WTC11 (cell line): Measurements from ENCODE around the gene PCNX1. TPM values are rescaled to one million over a fixed set of nuclear protein-coding genes. Genes with fewer than 3 reads are reported as not detected.

Experiments used
- AFF4 ChIP-seq: sonication (generic); formaldehyde crosslinking; IDR thresholded peaks from 2 replicates; pipeline ENCODE4 v1.8.1; 2023; ENCODE audit warnings: mild to moderate bottlenecking, missing genetic modification reagents, borderline replicate concordance
- ATF6 ChIP-seq: sonication (generic); formaldehyde crosslinking; IDR thresholded peaks from 2 replicates; pipeline ENCODE4 v1.8.1; 2023; ENCODE audit warnings: mild to moderate bottlenecking, missing genetic modification reagents
- CREB1 ChIP-seq: sonication (generic); formaldehyde crosslinking; IDR thresholded peaks from 2 replicates; pipeline ENCODE4 v1.8.0; 2023; ENCODE audit warnings: mild to moderate bottlenecking, missing genetic modification reagents
- E2F4 ChIP-seq: sonication (generic); formaldehyde crosslinking; IDR thresholded peaks from 2 replicates; pipeline ENCODE4 v1.8.1; 2022; ENCODE audit warnings: low read depth, mild to moderate bottlenecking, moderate library complexity, missing genetic modification reagents, borderline replicate concordance
- FOXK1 ChIP-seq: sonication (generic); formaldehyde crosslinking; IDR thresholded peaks from 2 replicates; pipeline ENCODE4 v1.8.0; 2022; ENCODE audit warnings: mild to moderate bottlenecking, moderate library complexity, missing genetic modification reagents
- JUN ChIP-seq: sonication (generic); formaldehyde crosslinking; IDR thresholded peaks from 2 replicates; pipeline ENCODE4 v1.8.0; 2023; ENCODE audit warnings: mild to moderate bottlenecking, missing genetic modification reagents
- NFE2L1 ChIP-seq: sonication (generic); formaldehyde crosslinking; IDR thresholded peaks from 2 replicates; pipeline ENCODE4 v1.8.1; 2023; ENCODE audit warnings: missing genetic modification reagents
- RORB ChIP-seq: fragments of 250-450 bp; sonication (Bioruptor Pico); IDR thresholded peaks from 2 replicates; pipeline ENCODE4 v1.9.0; 2021; ENCODE audit warnings: mild to moderate bottlenecking
- SP1 ChIP-seq: sonication (generic); formaldehyde crosslinking; conservative IDR thresholded peaks from 2 replicates; pipeline ENCODE4 v1.8.1; 2022; ENCODE audit warnings: missing genetic modification reagents
- USF2 ChIP-seq: sonication (generic); formaldehyde crosslinking; IDR thresholded peaks from 2 replicates; pipeline ENCODE4 v1.8.1; 2023; ENCODE audit warnings: mild to moderate bottlenecking, missing genetic modification reagents, moderate library complexity
- ZNF138 ChIP-seq: sonication (generic); formaldehyde crosslinking; conservative IDR thresholded peaks from 2 replicates; pipeline ENCODE4 v1.8.1; 2022; ENCODE audit warnings: mild to moderate bottlenecking, moderate library complexity, missing genetic modification reagents
- total RNA-seq: library from RNA; stranded (reverse); gene quantifications from 3 replicates; pipeline ENCODE4 v1.2.3, GENCODE V29; 2021
- TF ChIP-seq, protein P1 (sequence below): sonication (generic); formaldehyde crosslinking; IDR thresholded peaks from 2 replicates; pipeline ENCODE4 v1.8.0; 2022; ENCODE audit warnings: mild to moderate bottlenecking, missing genetic modification reagents
- TF ChIP-seq, protein P2 (sequence below): sonication (generic); formaldehyde crosslinking; conservative IDR thresholded peaks from 2 replicates; pipeline ENCODE4 v1.8.1; 2022; ENCODE audit warnings: mild to moderate bottlenecking, missing genetic modification reagents
- TF ChIP-seq, protein P3 (sequence below): fragments of 200-600 bp; IDR thresholded peaks from 2 replicates; pipeline ENCODE4 v1.8.0; 2022; ENCODE audit warnings: antibody characterized with exemption
- TF ChIP-seq, protein P4 (sequence below): sonication (generic); formaldehyde crosslinking; IDR thresholded peaks from 2 replicates; pipeline ENCODE4 v1.8.0; 2022; ENCODE audit warnings: missing genetic modification reagents

The PCNX1 gene
- total RNA-seq, 1 experiment from 2014 or later: 46.4 TPM

- TF ChIP-seq JUN (CRISPR knock-in tag): no peak
- TF ChIP-seq SP1 (CRISPR knock-in tag): no peak
- no peak for TF ChIP-seq CREB1
- TF ChIP-seq, protein P1, sequence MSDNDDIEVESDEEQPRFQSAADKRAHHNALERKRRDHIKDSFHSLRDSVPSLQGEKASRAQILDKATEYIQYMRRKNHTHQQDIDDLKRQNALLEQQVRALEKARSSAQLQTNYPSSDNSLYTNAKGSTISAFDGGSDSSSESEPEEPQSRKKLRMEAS (CRISPR knock-in tag): no peak
- TF ChIP-seq FOXK1 (CRISPR knock-in tag): no peak
- TF ChIP-seq, protein P2, sequence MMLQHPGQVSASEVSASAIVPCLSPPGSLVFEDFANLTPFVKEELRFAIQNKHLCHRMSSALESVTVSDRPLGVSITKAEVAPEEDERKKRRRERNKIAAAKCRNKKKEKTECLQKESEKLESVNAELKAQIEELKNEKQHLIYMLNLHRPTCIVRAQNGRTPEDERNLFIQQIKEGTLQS (CRISPR knock-in tag): no peak
- no peak for TF ChIP-seq ATF6 (CRISPR knock-in tag)
- TF ChIP-seq RORB (CRISPR knock-in tag): no peak
- no peak for TF ChIP-seq ZNF138 (CRISPR knock-in tag)
- no peak for TF ChIP-seq AFF4
- TF ChIP-seq, protein P3, sequence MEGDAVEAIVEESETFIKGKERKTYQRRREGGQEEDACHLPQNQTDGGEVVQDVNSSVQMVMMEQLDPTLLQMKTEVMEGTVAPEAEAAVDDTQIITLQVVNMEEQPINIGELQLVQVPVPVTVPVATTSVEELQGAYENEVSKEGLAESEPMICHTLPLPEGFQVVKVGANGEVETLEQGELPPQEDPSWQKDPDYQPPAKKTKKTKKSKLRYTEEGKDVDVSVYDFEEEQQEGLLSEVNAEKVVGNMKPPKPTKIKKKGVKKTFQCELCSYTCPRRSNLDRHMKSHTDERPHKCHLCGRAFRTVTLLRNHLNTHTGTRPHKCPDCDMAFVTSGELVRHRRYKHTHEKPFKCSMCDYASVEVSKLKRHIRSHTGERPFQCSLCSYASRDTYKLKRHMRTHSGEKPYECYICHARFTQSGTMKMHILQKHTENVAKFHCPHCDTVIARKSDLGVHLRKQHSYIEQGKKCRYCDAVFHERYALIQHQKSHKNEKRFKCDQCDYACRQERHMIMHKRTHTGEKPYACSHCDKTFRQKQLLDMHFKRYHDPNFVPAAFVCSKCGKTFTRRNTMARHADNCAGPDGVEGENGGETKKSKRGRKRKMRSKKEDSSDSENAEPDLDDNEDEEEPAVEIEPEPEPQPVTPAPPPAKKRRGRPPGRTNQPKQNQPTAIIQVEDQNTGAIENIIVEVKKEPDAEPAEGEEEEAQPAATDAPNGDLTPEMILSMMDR: no peak
- TF ChIP-seq, protein P4, sequence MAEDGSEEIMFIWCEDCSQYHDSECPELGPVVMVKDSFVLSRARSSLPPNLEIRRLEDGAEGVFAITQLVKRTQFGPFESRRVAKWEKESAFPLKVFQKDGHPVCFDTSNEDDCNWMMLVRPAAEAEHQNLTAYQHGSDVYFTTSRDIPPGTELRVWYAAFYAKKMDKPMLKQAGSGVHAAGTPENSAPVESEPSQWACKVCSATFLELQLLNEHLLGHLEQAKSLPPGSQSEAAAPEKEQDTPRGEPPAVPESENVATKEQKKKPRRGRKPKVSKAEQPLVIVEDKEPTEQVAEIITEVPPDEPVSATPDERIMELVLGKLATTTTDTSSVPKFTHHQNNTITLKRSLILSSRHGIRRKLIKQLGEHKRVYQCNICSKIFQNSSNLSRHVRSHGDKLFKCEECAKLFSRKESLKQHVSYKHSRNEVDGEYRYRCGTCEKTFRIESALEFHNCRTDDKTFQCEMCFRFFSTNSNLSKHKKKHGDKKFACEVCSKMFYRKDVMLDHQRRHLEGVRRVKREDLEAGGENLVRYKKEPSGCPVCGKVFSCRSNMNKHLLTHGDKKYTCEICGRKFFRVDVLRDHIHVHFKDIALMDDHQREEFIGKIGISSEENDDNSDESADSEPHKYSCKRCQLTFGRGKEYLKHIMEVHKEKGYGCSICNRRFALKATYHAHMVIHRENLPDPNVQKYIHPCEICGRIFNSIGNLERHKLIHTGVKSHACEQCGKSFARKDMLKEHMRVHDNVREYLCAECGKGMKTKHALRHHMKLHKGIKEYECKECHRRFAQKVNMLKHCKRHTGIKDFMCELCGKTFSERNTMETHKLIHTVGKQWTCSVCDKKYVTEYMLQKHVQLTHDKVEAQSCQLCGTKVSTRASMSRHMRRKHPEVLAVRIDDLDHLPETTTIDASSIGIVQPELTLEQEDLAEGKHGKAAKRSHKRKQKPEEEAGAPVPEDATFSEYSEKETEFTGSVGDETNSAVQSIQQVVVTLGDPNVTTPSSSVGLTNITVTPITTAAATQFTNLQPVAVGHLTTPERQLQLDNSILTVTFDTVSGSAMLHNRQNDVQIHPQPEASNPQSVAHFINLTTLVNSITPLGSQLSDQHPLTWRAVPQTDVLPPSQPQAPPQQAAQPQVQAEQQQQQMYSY (CRISPR knock-in tag): no peak
- no peak for TF ChIP-seq NFE2L1 (CRISPR knock-in tag)
- TF ChIP-seq USF2 (CRISPR knock-in tag): no peak
- TF ChIP-seq E2F4 (CRISPR knock-in tag): no peak
Observed at GRCh38 chr14:70917633-70918032, 10.4 kb downstream of the PCNX1 start (continued).
